H1 (cell line): Measurements from ENCODE around the gene MRRF. TPM values are rescaled to one million over a fixed set of nuclear protein-coding genes. Genes with fewer than 3 reads are reported as not detected.

Experiments
- CTCF ChIA-PET: fragments of 300-600 bp; sonication (Branson Sonifier 250); formaldehyde crosslinking; loops from one replicate; lab custom pipeline; 2021; ENCODE audit not compliant: partially characterized antibody; lab: Charles Lee
- POLR2A ChIA-PET: fragments of 300-600 bp; sonication (Branson Sonifier 250); formaldehyde crosslinking; loops from one replicate; lab custom pipeline; 2021; ENCODE audit warnings: inconsistent platforms; ENCODE audit not compliant: partially characterized antibody; lab: Charles Lee
- DNase-seq, 2 experiments: peaks; one replicate each; pipeline versions ENCODE4 v3.0.0 to v3.0.0-alpha.2; 2010 to 2022; ENCODE audit warnings: low spot score in 2 of 2, low read depth in 1 of 2, mixed read lengths in 1 of 2
- FAIRE-seq: peaks from 2 replicates; lab custom pipeline; 2011; peaks lifted over from hg19 to GRCh38; lab: Jason Lieb, UNC
- H2AFZ ChIP-seq: 2 replicates; pipeline ENCODE4 v1.8.1; 2012; ENCODE audit warnings: low read length, inconsistent platforms
- H2AK5ac ChIP-seq: 2 replicates; pipeline ENCODE4 v1.6.1; 2013; ENCODE audit warnings: low read depth, low read length
- H2BK120ac ChIP-seq: replicated peaks from 2 replicates; pipeline ENCODE3; 2013; ENCODE audit warnings: low read depth, low read length, inconsistent platforms
- H2BK12ac ChIP-seq: 2 replicates; pipeline ENCODE4 v1.6.1; 2013; ENCODE audit warnings: low read depth, low read length
- H2BK15ac ChIP-seq: 2 replicates; pipeline ENCODE4 v1.6.1; 2013; ENCODE audit warnings: low read length
- H2BK20ac ChIP-seq: 2 replicates; pipeline ENCODE4 v1.6.1; 2013; ENCODE audit warnings: low read length
- H2BK5ac ChIP-seq: 2 replicates; pipeline ENCODE4 v1.6.1; 2013; ENCODE audit warnings: low read depth, low read length
- H3K14ac ChIP-seq: 2 replicates; pipeline ENCODE4 v1.6.1; 2013; ENCODE audit warnings: inconsistent platforms; ENCODE audit not compliant: insufficient read length
- H3K18ac ChIP-seq: 2 replicates; pipeline ENCODE4 v1.6.1; 2013; ENCODE audit warnings: low read length; ENCODE audit errors: extremely low read depth
- H3K23ac ChIP-seq: 2 replicates; pipeline ENCODE4 v1.6.1; 2013; ENCODE audit warnings: inconsistent platforms; ENCODE audit not compliant: insufficient read length
- H3K23me2 ChIP-seq: 2 replicates; pipeline ENCODE4 v1.6.1; 2013; ENCODE audit warnings: low read depth, low read length
- H3K27ac ChIP-seq: 2 replicates; pipeline ENCODE4 v1.6.1; 2011; ENCODE audit warnings: low read depth, low read length, inconsistent platforms
- H3K27me3 ChIP-seq, 4 experiments: replicated peaks in 1 of 4; 1 replicate in 1 of 4; 2 replicates in 3 of 4; pipeline versions ENCODE4 v1.6.1 to v1.8.1; 2011 to 2013; ENCODE audit warnings: low read length in 3 of 4, mild to moderate bottlenecking in 3 of 4, inconsistent platforms in 2 of 4, mixed read lengths in 2 of 4, moderate library complexity in 1 of 4; ENCODE audit not compliant: control insufficient read depth in 3 of 4, insufficient read depth in 3 of 4; ENCODE audit errors: extremely low read depth in 1 of 4
- H3K36me3 ChIP-seq, 4 experiments: 2 replicates each; pipeline versions ENCODE4 v1.6.1 to v1.8.1; 2011 to 2013; ENCODE audit warnings: mild to moderate bottlenecking in 4 of 4, low read length in 3 of 4, moderate library complexity in 2 of 4, control low read depth in 1 of 4, inconsistent platforms in 1 of 4; ENCODE audit not compliant: insufficient read depth in 4 of 4, control insufficient read depth in 2 of 4
- H3K4ac ChIP-seq: replicated peaks from 2 replicates; pipeline ENCODE3; 2013; ENCODE audit warnings: low read length, low read depth, mixed read lengths, inconsistent platforms; ENCODE audit not compliant: insufficient read length
- H3K4me1 ChIP-seq, 4 experiments: replicated peaks in 1 of 4; 1 replicate in 1 of 4; 2 replicates in 3 of 4; pipeline versions ENCODE4 v1.6.1 to v1.8.1; 2011 to 2013; ENCODE audit warnings: low read length in 3 of 4, inconsistent platforms in 2 of 4, mixed read lengths in 1 of 4; ENCODE audit not compliant: insufficient read depth in 4 of 4, control insufficient read depth in 3 of 4
- H3K4me2 ChIP-seq, 2 experiments: 2 replicates each; pipeline versions ENCODE4 v1.6.1 to v1.8.1; 2011 to 2013; ENCODE audit warnings: low read depth in 2 of 2, low read length in 2 of 2, control low read depth in 1 of 2, inconsistent platforms in 1 of 2, mild to moderate bottlenecking in 1 of 2; ENCODE audit not compliant: insufficient read depth in 1 of 2
- H3K4me3 ChIP-seq, 4 experiments: fragments of 200-600, 300-600 bp in 1 of 4; sonication (generic), shearing (Covaris generic), sonication (Bioruptor Twin) in 1 of 4; 2 replicates each; pipeline versions ENCODE4 v1.5.1 to v1.8.1; 2011 to 2016; ENCODE audit warnings: low read length in 4 of 4, low read depth in 3 of 4, control low read depth in 2 of 4, inconsistent platforms in 2 of 4, mild to moderate bottlenecking in 2 of 4, mixed read lengths in 1 of 4, moderate library complexity in 1 of 4; ENCODE audit not compliant: insufficient read depth in 2 of 4; ENCODE audit errors: extremely low read depth in 1 of 4
- H3K56ac ChIP-seq: replicated peaks from 2 replicates; pipeline ENCODE3; 2013; ENCODE audit warnings: low read depth, mild to moderate bottlenecking, mixed read lengths, low read length, inconsistent platforms; ENCODE audit not compliant: insufficient read length
- H3K79me1 ChIP-seq: 2 replicates; pipeline ENCODE4 v1.6.1; 2013; ENCODE audit warnings: low read depth, low read length, control low read depth
- H3K79me2 ChIP-seq, 2 experiments: 2 replicates each; pipeline versions ENCODE4 v1.6.1 to v1.8.1; 2012 to 2013; ENCODE audit warnings: low read length in 2 of 2, mild to moderate bottlenecking in 2 of 2, inconsistent platforms in 1 of 2; ENCODE audit not compliant: insufficient read depth in 2 of 2, control insufficient read depth in 1 of 2
- H3K9ac ChIP-seq, 4 experiments: replicated peaks in 1 of 4; 1 replicate in 1 of 4; 2 replicates in 3 of 4; pipeline versions ENCODE4 v1.6.1 to v1.8.1; 2011 to 2013; ENCODE audit warnings: low read depth in 3 of 4, low read length in 3 of 4, control low read depth in 2 of 4, mild to moderate bottlenecking in 2 of 4, moderate library complexity in 2 of 4, inconsistent platforms in 1 of 4; ENCODE audit errors: extremely low read depth in 1 of 4
- H3K9me3 ChIP-seq, 2 experiments: 2 replicates each; pipeline versions ENCODE4 v1.6.1 to v1.8.1; 2012 to 2013; ENCODE audit warnings: mild to moderate bottlenecking in 2 of 2, moderate library complexity in 2 of 2, control low read depth in 1 of 2, inconsistent platforms in 1 of 2, low read depth in 1 of 2, low read length in 1 of 2, mixed read lengths in 1 of 2; ENCODE audit not compliant: insufficient read depth in 2 of 2
- H4K20me1 ChIP-seq, 2 experiments: replicated peaks in 1 of 2; 2 replicates each; pipeline versions ENCODE3 to v1.8.1; 2011 to 2013; ENCODE audit warnings: inconsistent platforms in 2 of 2, low read length in 2 of 2, mild to moderate bottlenecking in 1 of 2; ENCODE audit not compliant: insufficient read depth in 2 of 2, control insufficient read depth in 1 of 2
- H4K5ac ChIP-seq: 2 replicates; pipeline ENCODE4 v1.6.1; 2013; ENCODE audit warnings: low read length, low read depth, mixed read lengths, inconsistent platforms; ENCODE audit not compliant: insufficient read length
- H4K8ac ChIP-seq: 2 replicates; pipeline ENCODE4 v1.8.0; 2013; ENCODE audit warnings: mild to moderate bottlenecking, moderate library complexity, low read length, inconsistent platforms; ENCODE audit not compliant: insufficient read depth; ENCODE audit errors: extremely low read depth
- H4K91ac ChIP-seq: replicated peaks from 2 replicates; pipeline ENCODE3; 2013; ENCODE audit warnings: low read length, mixed read lengths, inconsistent platforms; ENCODE audit not compliant: insufficient read length
- CBX8 ChIP-seq: fragments of 300-800, 300-1000 bp; sonication (generic); IDR thresholded peaks from 2 replicates; pipeline ENCODE4 v1.7.1; 2016; ENCODE audit warnings: low read depth, low read length, borderline replicate concordance
- CTBP2 ChIP-seq: IDR thresholded peaks from 2 replicates; pipeline ENCODE4 v1.7.0; 2011; ENCODE audit warnings: borderline replicate concordance, mild to moderate bottlenecking, moderate library complexity, mixed read lengths, low read length; ENCODE audit not compliant: insufficient read depth, insufficient read length
- WGBS, 2 experiments: shearing (Covaris generic) in 1 of 2; methylation state at CpG; one replicate each; pipeline versions ENCODE4 v1.1.6 to v1.1.7; 2013 to 2015; ENCODE audit warnings: low lambda C conversion rate in 2 of 2, mixed read lengths in 2 of 2, inconsistent platforms in 1 of 2, low coverage in 1 of 2, missing lambda C conversion rate in 1 of 2; ENCODE audit not compliant: insufficient replicate concordance in 2 of 2, insufficient coverage in 1 of 2, insufficient read length in 1 of 2; ENCODE audit errors: extremely low coverage in 1 of 2, missing lambda C conversion rate in 1 of 2; 5-methylcytosine and 5-hydroxymethylcytosine counted together
- polyA plus RNA-seq, 7 experiments: library from polyadenylated mRNA; depleted of rRNA in 3 of 7; stranded (reverse) in 5 of 7; unstranded in 2 of 7; fragments of >200 nt in 5 of 7; fragments of 200-250 nt in 2 of 7; gene quantifications; 1 replicate in 5 of 7; 2 replicates in 1 of 7; 4 replicates in 1 of 7; pipeline versions ENCODE4 v1.2.1 to v1.2.3, GENCODE V29; 2011 to 2013; ENCODE audit warnings: missing spikeins in 2 of 7, mixed read lengths in 2 of 7
- total RNA-seq: library from RNA; stranded (reverse); fragmentation: NEBNext Ultra II Directional; extraction: Animal tissue kit (Norgen Biotek cat#: 25700); gene quantifications from 2 replicates; pipeline ENCODE4 v1.2.1, GENCODE V29; 2021

The MRRF gene
- total and polyA plus RNA-seq, 2 of the 8 experiments (the other 6 are each of a cell fraction or from before 2014, with no cell fraction given), result 29.4 to 47.8 TPM

DNA sequence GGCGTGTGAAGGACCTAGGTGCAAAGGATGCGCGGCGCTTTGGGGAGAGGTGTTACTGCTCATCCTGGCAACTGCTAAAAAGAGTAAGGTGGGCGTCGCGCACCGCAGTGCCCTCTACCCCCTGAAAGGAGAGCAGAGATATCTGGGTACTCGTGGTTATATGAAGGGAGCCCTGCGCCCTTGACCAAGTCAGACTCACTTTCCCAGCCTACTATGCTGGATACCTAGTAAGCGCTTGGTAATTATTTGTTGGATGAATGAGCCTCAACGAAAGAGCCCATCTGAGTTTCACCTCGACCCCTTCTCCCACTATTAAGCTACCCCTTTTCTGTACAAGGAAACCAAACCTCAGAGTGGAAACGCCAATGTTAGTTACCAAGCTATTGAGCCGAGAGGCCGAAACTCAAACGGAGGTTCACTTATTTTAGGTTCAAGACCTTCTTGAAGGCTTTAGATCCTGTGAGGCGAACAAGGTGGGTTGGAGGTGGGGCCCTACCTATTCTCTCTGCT is 44.0 kb upstream of the MRRF start:
- no peak overlapping the region for H3K56ac ChIP-seq
- no peak overlapping the region for H3K14ac ChIP-seq
- no peak overlapping the region for H3K27ac ChIP-seq
- ChIA-PET POLR2A (interaction anchor here (0.7 to 1.0 kb wide), 4 partner anchors 23 to 94 kb away, joined by 3 to 4 read pairs (median 3); no protein-coding TSS in a partner anchor), CTCF (interaction anchor here (0.8 to 4.6 kb wide), 5 partner anchors 10 to 96 kb away, joined by 3 to 26 read pairs (median 3); partner anchors contain the start of gene NDUFA8)
- 0 out of 2 replicates have a peak overlapping the region, but pooled peaks have one; percentile 18 for H2AK5ac ChIP-seq
- FAIRE-seq (no peak), DNase-seq (no peak)
- TF ChIP-seq CTBP2 (no peak), CBX8 (peak; percentile 99)
- no peaks in the 10 kb centered on the region; a peak in 1 of 8 replicates for H3K36me3 ChIP-seq
- H4K20me1 ChIP-seq, result peaks cover 15 to 35% of the 10 kb centered on the region in 2 experiments
- WGBS, 2 experiments, result 5% methylated on average over 18 of the region's 18 CpGs; no CpG with 5 or more reads in 1 of the 2 experiments
- H3K4me3 ChIP-seq, result peak overlapping the region; percentile 8 to 59 (median 26); a peak in 5 of 8 replicates
- no peak overlapping the region for H3K23ac ChIP-seq
- peak overlapping the region; percentile 44; the same call in 1 of the 2 replicates for H3K18ac ChIP-seq
- no peak overlapping the region for H3K4ac ChIP-seq
- H2BK15ac ChIP-seq, result peak overlapping the region; percentile 50; the same call in 1 of the 2 replicates
- H4K91ac ChIP-seq, result no peak overlapping the region
- peaks cover 25% of the 10 kb centered on the region; the same call in 1 of the 2 replicates for H3K23me2 ChIP-seq
- H3K4me1 ChIP-seq, result peaks cover 5 to 47% (median 35%) of the 10 kb centered on the region in 4 experiments
- peak overlapping the region; percentile 95 for H2BK12ac ChIP-seq
- peak overlapping the region; percentile 80 to 87 for H3K4me2 ChIP-seq
- H3K27me3 ChIP-seq, result peaks cover 93 to 100% (median 99%) of the 10 kb centered on the region in 4 experiments
- no peak overlapping the region for H2BK120ac ChIP-seq
- H2BK20ac ChIP-seq, result peak overlapping the region; percentile 89; the same call in 1 of the 2 replicates
- no peaks in the 10 kb centered on the region for H3K9me3 ChIP-seq
- no peaks in the 10 kb centered on the region for H3K79me1 ChIP-seq
- no peak overlapping the region for H3K9ac ChIP-seq
- no peak overlapping the region for H4K5ac ChIP-seq
- no peaks in the 10 kb centered on the region for H3K79me2 ChIP-seq
- no peak overlapping the region for H4K8ac ChIP-seq
- 0 out of 2 replicates have a peak overlapping the region, but pooled peaks have one; percentile 52 for H2BK5ac ChIP-seq
- H2AFZ ChIP-seq, result no peak overlapping the region
